Gastrocnemius medialis (tissue), 4 donors: ENCODE data around the gene PRKCE. TPM values are rescaled to one million over a fixed set of nuclear protein-coding genes. Genes with fewer than 3 reads are reported as not detected.

ENCODE experiments used
- ATAC-seq, 2 donors: fragments of 150-250 bp; one replicate each; pipeline ENCODE4 v1.9.1; 2016
- DNase-seq, 2 donors: peaks; one replicate each; pipeline ENCODE4 v3.0.0-alpha.2; 2019
- H3K27ac ChIP-seq, 4 donors: fragments of 200-600 bp; sonication (generic); 1 replicate in 1 of 4; 2 replicates in 3 of 4; pipeline ENCODE4 v1.5.1; 2016 to 2018; ENCODE audit warnings: mild to moderate bottlenecking in 2 of 4, moderate library complexity in 1 of 4
- H3K27me3 ChIP-seq, 3 donors: fragments of 200-600 bp; sonication (generic) in 2 of 3; 1 replicate in 1 of 3; 2 replicates in 2 of 3; pipeline versions ENCODE4 v1.5.1 to v1.6.0; 2016 to 2019; ENCODE audit warnings: mild to moderate bottlenecking in 1 of 3, moderate library complexity in 1 of 3
- H3K36me3 ChIP-seq, 2 donors: fragments of 200-600 bp; sonication (generic) in 1 of 2; one replicate each; pipeline ENCODE4 v1.5.1; 2017 to 2018
- H3K4me1 ChIP-seq, 2 donors: fragments of 200-600 bp; sonication (generic) in 1 of 2; one replicate each; pipeline ENCODE4 v1.5.1; 2016 to 2017; ENCODE audit warnings: mild to moderate bottlenecking in 2 of 2
- H3K4me3 ChIP-seq, 4 donors: fragments of 200-600 bp; sonication (generic) in 3 of 4; 1 replicate in 1 of 4; 2 replicates in 3 of 4; pipeline ENCODE4 v1.5.1; 2016 to 2019; ENCODE audit warnings: mild to moderate bottlenecking in 2 of 4
- H3K9me3 ChIP-seq, 3 donors: fragments of 200-600 bp; sonication (generic) in 2 of 3; 1 replicate in 1 of 3; 2 replicates in 2 of 3; pipeline ENCODE4 v1.5.1; 2016 to 2019
- POLR2A ChIP-seq, 2 donors: fragments of 450-650 bp; IDR thresholded peaks; one replicate each; pipeline ENCODE4 v1.6.1; 2017; ENCODE audit warnings: antibody characterized with exemption in 2 of 2, mild to moderate bottlenecking in 2 of 2, moderate library complexity in 2 of 2
- in situ Hi-C, 4 donors: fragments of 200-750 bp; cut with MboI; loops; one replicate each; pipeline versions ENCODE4 v1.15.0 to v1.8.0; 2017; ENCODE audit warnings: low sequenced_read_pairs in 4 of 4
- intact Hi-C: fragments of 100-400 bp; cut with DNase I; formaldehyde crosslinking; loops from one replicate; pipeline ENCODE4 v1.15.1; 2023; ENCODE audit warnings: low total_unique reads
- total RNA-seq, 4 donors: library from RNA; depleted of rRNA; stranded (reverse); fragments of >200 nt; gene quantifications; one replicate each; pipeline versions ENCODE4 v1.1.0 to v1.2.3, GENCODE V29; 2016
- TF ChIP-seq, protein P1 (sequence below), 5 experiments: fragments of 450-650 bp in 3 of 5; fragments of 200-600 bp in 2 of 5; sonication (generic) in 2 of 5; IDR thresholded peaks in 4 of 5; conservative IDR thresholded peaks in 1 of 5; 1 replicate in 4 of 5; 2 replicates in 1 of 5; pipeline ENCODE4 v1.5.1; 2016 to 2019; ENCODE audit warnings: antibody characterized with exemption in 5 of 5, mild to moderate bottlenecking in 3 of 5, moderate library complexity in 3 of 5

The PRKCE gene
- total RNA-seq, 4 donors from 2014 or later, result 5.8 to 28.9 (median 11.8) TPM

DNA sequence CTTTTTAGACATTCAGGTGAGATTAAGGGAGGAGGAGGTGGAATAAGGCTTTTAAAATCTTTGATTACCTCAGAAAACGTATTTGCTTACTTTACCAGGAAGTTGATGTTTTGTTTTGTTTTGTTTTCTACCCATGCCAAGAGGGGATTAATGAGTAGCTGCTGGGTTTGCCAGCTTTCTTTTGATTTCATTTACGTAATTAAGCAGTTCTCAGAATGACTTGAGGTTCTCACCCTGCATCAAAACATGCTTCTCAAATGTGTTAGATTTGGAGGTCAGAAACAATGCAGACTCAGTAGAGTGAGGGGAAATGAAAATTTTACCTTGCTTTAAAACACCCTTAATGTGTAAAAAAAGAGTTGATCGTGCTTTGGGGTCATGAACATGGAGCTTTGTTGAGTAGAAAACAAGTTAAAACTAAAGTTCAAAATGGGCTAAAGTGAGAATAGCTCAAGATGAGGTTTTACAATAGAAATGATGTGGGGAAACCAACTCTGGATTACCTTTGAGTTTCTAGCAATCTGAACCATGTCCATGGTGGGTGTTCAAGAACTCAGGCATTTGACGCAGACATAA lies 428.6 kb downstream of the PRKCE start:
- in situ Hi-C loops (no loop called here), intact Hi-C loops (no loop called here)
- Histone ChIP-seq H3K36me3 (no peaks in the 10 kb centered on the region), H3K27me3 (no peaks in the 10 kb centered on the region), H3K4me1 (no peaks in the 10 kb centered on the region), H3K4me3 (no peak overlapping the region), H3K9me3 (no peaks in the 10 kb centered on the region), H3K27ac (no peak overlapping the region)
- DNase-seq (no peak), ATAC-seq (no peak)
- no peak for TF ChIP-seq POLR2A (IDR thresholded peaks at IDR 0.05)
- TF ChIP-seq, protein P1, sequence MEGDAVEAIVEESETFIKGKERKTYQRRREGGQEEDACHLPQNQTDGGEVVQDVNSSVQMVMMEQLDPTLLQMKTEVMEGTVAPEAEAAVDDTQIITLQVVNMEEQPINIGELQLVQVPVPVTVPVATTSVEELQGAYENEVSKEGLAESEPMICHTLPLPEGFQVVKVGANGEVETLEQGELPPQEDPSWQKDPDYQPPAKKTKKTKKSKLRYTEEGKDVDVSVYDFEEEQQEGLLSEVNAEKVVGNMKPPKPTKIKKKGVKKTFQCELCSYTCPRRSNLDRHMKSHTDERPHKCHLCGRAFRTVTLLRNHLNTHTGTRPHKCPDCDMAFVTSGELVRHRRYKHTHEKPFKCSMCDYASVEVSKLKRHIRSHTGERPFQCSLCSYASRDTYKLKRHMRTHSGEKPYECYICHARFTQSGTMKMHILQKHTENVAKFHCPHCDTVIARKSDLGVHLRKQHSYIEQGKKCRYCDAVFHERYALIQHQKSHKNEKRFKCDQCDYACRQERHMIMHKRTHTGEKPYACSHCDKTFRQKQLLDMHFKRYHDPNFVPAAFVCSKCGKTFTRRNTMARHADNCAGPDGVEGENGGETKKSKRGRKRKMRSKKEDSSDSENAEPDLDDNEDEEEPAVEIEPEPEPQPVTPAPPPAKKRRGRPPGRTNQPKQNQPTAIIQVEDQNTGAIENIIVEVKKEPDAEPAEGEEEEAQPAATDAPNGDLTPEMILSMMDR (IDR thresholded peaks at IDR 0.05 in 4 of 5, conservative IDR thresholded peaks at IDR 0.05 in 1 of 5), result no peak

DNA sequence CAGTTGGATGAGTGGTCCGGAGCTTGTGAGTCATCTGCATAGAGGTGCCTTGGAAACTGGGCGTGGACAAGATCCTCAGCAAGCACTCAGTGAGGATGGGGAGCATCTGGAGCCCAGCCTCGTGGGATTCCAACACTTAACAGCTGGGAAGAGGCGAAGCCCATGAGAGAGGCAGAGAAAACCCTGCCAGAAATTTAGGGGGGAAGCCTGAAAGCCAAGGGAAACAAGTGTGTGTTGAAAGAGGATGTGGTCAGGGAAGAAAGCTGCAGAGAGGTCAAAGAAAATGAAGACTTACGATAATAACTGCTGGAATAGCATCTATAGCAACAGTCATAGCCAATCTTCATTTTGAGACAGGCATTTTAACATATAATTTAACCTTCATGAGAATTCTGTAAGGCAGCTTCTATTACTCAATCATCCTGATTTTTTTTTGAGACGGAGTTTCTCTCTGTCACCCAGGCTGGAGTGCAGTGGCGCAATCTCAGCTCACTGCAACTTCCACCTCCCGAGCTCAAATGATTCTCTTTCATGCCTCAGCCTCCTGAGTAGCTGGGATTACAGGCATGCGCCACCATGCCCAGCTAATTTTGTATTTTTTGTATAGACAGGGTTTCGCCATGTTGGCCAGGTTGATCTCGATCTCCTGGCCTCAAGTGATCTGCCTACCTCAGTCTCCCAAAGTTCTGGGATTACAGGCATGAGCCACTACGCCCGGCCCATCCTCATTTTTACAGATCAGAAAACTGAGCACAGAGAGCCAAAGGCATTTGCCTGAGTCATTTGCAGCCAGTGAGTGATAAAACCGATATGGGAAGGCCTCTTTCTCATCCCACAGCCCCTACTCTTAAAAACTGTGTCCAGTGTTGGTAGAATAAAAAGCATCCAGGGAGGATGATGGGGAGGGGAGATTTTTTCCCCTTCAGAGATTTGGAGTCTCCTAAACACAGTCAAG lies 431.3 kb downstream of the PRKCE start:
- ATAC-seq (peak in 1 of 2 donors; percentile 24), DNase-seq (no peak)
- Histone ChIP-seq H3K4me3 (no peak overlapping the region), H3K4me1 (peaks cover 0 to 9% of the 10 kb centered on the region in 2 donors), H3K27me3 (no peaks in the 10 kb centered on the region), H3K9me3 (no peaks in the 10 kb centered on the region), H3K27ac (no peak overlapping the region), H3K36me3 (peaks cover 0 to 3% of the 10 kb centered on the region in 2 donors)
- in situ Hi-C loops, result no loop called here
- intact Hi-C loops, result no loop called here
- TF ChIP-seq, protein P1 (IDR thresholded peaks at IDR 0.05 in 4 of 5, conservative IDR thresholded peaks at IDR 0.05 in 1 of 5), result no peak
- no peak for TF ChIP-seq POLR2A (IDR thresholded peaks at IDR 0.05)

DNA sequence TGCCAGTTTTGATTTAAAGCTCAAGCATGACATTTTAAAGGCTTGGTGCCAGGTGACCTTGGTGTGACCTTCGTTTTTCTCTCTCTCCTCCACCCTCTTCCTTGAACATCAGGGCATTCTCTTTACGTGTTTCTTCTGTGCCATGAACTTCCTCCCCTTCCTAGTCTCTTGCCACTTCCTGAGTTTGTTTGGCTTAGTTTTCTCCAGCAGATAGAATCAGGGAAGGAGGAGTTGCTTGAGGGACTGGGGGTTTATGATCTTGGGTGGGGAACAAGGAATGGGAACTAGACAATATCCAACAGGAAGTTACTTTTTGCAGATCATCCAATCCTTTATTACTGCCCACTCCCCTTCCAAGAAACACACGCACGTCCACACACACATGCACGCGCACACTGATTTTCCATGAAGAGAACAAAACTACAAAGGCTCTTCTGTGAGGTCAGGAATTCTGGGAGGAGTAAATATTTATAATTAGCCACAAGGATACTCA lies 435.1 kb downstream of the PRKCE start:
- no peaks in the 10 kb centered on the region for H3K27me3 ChIP-seq
- TF ChIP-seq, protein P1 (IDR thresholded peaks at IDR 0.05 in 4 of 5, conservative IDR thresholded peaks at IDR 0.05 in 1 of 5), result no peak
- no peak for TF ChIP-seq POLR2A (IDR thresholded peaks at IDR 0.05)
- H3K4me3 ChIP-seq, result no peak overlapping the region
- H3K4me1 ChIP-seq, result peaks cover 0 to 9% of the 10 kb centered on the region in 2 donors
- ATAC-seq (no peak), DNase-seq (no peak)
- H3K9me3 ChIP-seq, result no peaks in the 10 kb centered on the region
- H3K36me3 ChIP-seq, result peaks cover 0 to 18% of the 10 kb centered on the region in 2 donors
- in situ Hi-C loops, result no loop called here
- intact Hi-C loops, result no loop called here
- peak overlapping the region in 1 of 4 donors; percentile 35 for H3K27ac ChIP-seq

DNA sequence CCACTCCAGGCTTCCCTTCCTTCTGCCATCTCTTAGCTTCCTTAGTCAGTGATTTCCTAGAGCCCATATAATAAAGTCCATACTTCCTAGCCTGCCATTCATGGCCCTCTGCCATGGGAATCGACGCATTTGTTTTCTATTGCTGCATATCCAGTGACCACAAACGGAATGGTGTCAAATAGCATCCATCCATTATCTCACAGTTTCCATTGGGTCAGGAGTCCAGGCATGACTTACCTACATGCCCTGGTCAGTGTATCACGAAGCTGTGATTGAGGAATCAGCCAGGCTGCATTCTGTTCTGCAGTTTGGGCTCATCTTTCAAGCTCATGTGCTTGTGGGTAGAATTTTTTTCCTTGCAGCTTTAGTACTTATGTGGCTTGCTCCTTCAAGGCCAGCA lies 436.0 kb downstream of the PRKCE start:
- no peak for ATAC-seq
- H3K27me3 ChIP-seq, result no peaks in the 10 kb centered on the region
- no peaks in the 10 kb centered on the region for H3K9me3 ChIP-seq
- intact Hi-C loops, result no loop called here
- H3K27ac ChIP-seq, result peak overlapping the region in 1 of 4 donors; percentile 35
- peaks cover 0 to 9% of the 10 kb centered on the region in 2 donors for H3K4me1 ChIP-seq
- in situ Hi-C loops, result no loop called here
- no peak for DNase-seq
- TF ChIP-seq POLR2A (IDR thresholded peaks at IDR 0.05), result no peak
- TF ChIP-seq, protein P1 (IDR thresholded peaks at IDR 0.05 in 4 of 5, conservative IDR thresholded peaks at IDR 0.05 in 1 of 5), result no peak
- peaks cover 0 to 18% of the 10 kb centered on the region in 2 donors for H3K36me3 ChIP-seq
- H3K4me3 ChIP-seq, result no peak overlapping the region
